Right renal cortex interstitium (tissue), 3 donors: ENCODE results near the gene AGK. TPM values are rescaled to one million over a fixed set of nuclear protein-coding genes. Genes with fewer than 3 reads are reported as not detected.
A peak's percentile ranks its signal among the peaks of the same experiment; 100 is the strongest.

Experiments used
- DNase-seq, 3 donors: peaks; one replicate each; pipeline ENCODE4 v3.0.0-alpha.2; 2013; ENCODE audit warnings: low read depth in 3 of 3, low spot score in 2 of 3
- polyA plus RNA-seq, 3 donors: library from polyadenylated mRNA; unstranded; fragments of 120-200 nt; gene quantifications; one replicate each; pipeline ENCODE4 v1.2.1, GENCODE V29; 2013; ENCODE audit not compliant: insufficient read length in 3 of 3

The AGK gene
- polyA plus RNA-seq, 3 donors: 35.9 to 41.3 (median 38.8) TPM

DNA sequence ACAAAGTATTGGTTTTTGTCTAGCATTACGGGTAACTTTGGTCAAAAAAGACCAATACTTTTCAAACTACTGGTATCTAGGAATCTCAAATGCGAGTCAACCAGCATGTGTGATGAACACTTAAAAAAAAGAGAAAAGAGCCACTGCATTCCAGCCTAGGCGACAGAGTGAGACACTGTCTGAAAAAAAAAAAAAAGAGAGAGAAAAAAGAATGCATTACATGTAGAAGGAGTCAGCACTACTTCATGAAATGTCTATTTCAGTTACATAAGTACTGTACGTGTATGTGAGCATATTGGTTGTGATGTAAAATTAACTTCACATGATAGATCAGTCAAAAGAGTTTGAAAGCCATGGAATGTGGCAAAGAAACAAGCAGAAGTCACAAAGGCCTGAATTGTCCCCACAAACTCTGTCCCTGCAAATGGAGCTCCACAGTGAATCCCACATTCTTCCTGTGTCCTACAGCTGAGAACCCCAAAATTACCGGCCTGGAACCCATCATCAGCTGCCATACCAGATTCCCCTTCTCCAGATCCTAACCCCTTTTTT is 149.2 kb downstream of the AGK start:
- no peak for DNase-seq

DNA sequence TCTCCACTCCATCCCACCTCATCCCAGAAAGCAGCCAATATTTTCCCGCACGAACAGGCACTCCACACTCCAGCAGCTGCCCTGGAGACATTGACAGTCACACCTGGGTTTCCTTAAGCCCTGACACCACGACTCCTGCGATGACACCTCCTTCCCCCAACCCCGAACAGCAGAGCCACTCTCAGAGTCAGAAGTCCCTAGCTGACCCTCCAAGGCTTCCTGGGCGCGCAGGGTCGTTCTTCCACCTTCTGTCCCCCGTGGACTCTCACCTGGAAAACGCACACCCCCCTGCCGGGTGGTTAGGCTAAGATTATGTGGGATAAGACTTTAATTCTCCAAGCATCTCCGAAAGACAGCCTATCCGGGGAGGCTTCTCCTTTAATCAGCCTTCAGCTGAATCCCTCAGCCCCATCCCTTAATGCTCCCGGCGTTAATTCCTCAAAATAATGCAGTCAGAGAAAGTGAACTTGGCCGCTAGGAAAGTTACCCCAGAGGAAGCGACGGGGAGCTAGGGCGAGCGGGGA is 149.7 kb downstream of the AGK start:
- DNase-seq: no peak

DNA sequence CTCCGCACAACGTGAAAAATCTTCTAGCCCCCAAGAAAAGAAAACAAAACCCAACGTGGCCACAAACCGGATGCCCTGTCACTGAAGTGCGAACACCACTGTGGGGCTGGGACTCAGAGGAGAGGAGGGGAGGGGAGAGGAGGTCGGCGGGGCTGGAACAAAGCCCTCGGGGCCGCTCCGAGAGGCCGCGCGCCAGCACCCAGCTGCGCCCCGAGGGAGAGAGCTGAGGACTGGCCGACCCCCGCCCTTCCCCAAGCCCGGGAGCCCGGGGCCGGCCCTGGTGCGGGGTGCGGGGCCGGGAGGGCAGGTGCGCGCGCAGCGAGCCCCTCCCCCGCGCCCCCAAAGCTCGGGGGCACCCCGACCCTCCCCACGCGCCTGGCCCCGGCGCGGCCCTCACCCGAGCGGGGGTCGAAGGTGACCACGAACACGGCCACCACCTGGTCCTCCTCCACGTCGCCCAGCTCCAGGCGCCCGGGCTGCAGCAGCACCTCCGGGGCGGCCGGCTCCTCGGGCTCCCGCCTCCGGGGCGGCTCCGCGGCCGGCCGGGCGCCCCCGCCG is 150.4 kb downstream of the AGK start:
- DNase-seq: peak in 1 of 3 donors; percentile 24

DNA sequence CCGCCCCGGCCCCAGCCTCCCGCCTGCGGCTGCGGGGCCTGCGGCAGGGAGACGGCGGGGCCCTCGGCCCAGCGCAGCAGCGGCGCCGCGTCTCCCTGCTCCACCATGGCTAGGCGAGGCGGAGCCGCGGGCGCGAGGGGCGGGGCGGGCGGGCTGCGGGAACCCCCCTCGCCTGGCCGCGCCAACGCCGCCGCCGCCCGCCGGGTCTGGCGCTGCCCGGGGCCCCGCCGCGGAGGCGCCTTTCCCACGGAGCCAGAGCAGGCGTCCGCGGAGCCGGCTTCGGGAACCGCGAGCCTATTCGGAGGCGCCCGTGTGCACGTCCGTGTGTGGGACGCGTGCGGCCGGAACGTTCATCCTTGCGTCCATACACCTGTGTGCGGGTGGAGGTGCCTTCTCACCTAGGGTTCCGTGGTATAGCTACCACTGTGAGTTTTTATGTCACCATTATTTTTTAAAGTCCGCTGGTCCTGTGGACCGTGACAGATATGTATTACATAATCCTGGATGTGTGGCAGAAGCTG is 150.9 kb downstream of the AGK start, which contains the start of gene DENND11:
Gene DENND11, minus strand, starts transcription at position 120 of the 521 bp plus-strand sequence. Its CDS starts 13 bp downstream, at position 107.
- peak in 1 of 3 donors; percentile 18 for DNase-seq

DNA sequence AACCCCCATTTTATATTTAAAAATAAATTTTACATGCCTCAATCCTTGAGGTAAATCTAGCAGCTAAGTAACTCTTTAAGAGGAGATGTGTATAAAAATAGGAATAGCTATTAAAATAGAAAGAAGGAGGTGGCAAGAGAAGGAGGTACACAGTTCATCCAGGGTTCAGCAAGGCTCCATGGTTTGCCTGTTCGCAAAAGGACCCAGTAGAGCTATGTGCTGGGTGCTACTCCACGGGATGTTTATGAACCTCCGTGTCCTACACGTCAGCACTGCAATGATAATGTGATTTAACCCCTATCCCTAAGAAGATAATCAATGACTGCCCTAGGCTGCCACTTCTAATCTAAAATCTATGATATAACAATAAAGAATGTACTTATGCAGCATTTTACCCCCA is 151.7 kb downstream of the AGK start:
- DNase-seq: no peak

DNA sequence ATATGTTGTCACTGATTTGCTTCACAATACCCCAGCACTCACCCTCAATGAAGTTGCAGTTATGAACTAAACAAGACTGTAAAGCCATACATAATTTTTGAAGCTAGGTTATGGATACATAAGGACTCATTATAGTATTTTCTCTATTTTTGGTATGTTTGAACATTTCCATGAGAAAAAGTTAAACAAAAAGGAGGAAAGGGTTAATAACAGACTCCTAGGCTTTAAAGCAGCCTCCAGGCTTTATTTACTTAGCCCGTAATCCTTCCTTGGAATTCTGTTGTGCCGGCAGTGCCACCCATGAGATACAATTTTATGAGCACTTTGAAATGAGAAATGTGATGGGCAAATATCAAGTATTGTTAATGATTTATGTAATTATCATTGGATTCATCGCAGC is 152.9 kb downstream of the AGK start:
- no peak for DNase-seq

DNA sequence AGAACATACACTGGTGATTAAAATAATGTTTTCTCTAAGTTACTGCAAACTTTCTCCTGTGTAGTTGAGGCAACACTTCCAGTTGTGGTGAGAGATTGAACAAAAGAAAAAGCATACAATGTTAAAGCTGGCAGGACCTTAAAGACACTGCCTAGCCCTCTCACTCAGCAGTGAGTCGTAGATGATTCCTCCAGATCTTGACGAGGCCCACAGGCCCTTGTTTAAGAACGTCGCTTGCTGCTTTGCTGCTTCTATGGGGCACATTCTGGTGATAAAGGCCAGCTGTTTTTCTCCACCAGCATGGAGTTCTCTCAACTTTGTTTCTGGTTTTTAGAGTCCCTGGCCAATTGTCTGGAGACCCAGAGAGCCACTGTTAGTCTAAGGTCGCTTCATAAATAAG is 153.5 kb downstream of the AGK start:
- no peak for DNase-seq

Other genes starting within 250 kb of the AGK start
- gene DENND11, start 150.8 kb downstream of the AGK start, polyA plus RNA-seq: 10 to 100 TPM; 26.8 to 28.1 (median 27.3) TPM
- under 1 TPM in 2 of 3 donors, not detected in 1; 0.19 to 0.35 TPM for gene WEE2, start 156.9 kb downstream of the AGK start, polyA plus RNA-seq
- 100 to 1,000 TPM; 146 to 159 (median 149) TPM for gene SSBP1, start 186.9 kb downstream of the AGK start, polyA plus RNA-seq
- gene TAS2R3, start 212.7 kb downstream of the AGK start, polyA plus RNA-seq: under 1 TPM; 0.19 to 0.80 (median 0.51) TPM
- gene TAS2R4, start 225.3 kb downstream of the AGK start, polyA plus RNA-seq: 1 to 10 TPM in 2 of 3 donors, under 1 TPM in 1; 0.92 to 1.2 (median 1.2) TPM
- 1 to 10 TPM; 1.4 to 2.2 (median 2.2) TPM for gene TAS2R5, start 238.8 kb downstream of the AGK start, polyA plus RNA-seq